ENCODE results near the gene VPS8. TPM values are rescaled to one million over a fixed set of nuclear protein-coding genes. Genes with fewer than 3 reads are reported as not detected.

VPS8 gene
- total and polyA plus RNA-seq, 2 of the 8 experiments (the other 6 are each of a cell fraction or from before 2014, with no cell fraction given): 13.0 to 41.0 TPM

DNA sequence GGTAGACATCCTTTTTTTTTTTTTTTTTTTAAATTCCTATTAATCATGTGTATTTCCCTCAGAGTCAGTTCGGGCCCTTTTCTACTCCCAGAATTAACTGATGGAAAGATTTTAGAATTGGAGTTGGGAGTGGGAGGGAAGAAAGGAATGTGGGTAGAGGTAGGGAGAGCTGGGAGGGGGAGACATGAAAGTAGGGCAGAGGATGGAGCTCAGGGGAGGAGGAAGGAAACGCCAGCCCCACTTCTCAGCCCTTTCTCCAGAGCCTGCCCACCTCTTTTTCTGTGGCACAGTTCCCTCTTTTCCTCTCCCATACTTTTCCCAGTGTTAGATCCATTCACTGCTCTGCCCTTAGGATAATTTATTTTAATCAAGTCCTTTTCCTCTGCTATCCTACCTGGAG lies 129.4 kb downstream of the VPS8 start (continued):
- TF ChIP-seq KDM4A (IDR thresholded peaks at IDR 0.05; ENCODE audit: low read depth, low read length, severe bottlenecking) (no peak), RNF2 (IDR thresholded peaks at IDR 0.05; ENCODE audit: borderline replicate concordance, low read depth, low read length, missing control alignments, poor library complexity, severe bottlenecking) (no peak)
